MM.1S (cell line): ENCODE measurements around the gene SCAPER.

Source experiments
- DNase-seq: peaks from one replicate; pipeline ENCODE4 v3.0.0-alpha.2; 2015
- H2AFZ ChIP-seq: fragments of 300-600 bp; sonication (generic); 2 replicates; pipeline ENCODE4 v1.6.0; 2016; ENCODE audit warnings: antibody characterized with exemption, low read length
- H3F3A ChIP-seq: fragments of 300-600 bp; sonication (generic); 2 replicates; pipeline ENCODE4 v1.6.1; 2016; ENCODE audit warnings: mild to moderate bottlenecking, antibody characterized with exemption, low read length, moderate library complexity, mixed read lengths; ENCODE audit not compliant: insufficient read depth
- H3K27ac ChIP-seq: fragments of 300-600 bp; sonication (generic); 2 replicates; pipeline ENCODE4 v1.5.1; 2016; ENCODE audit warnings: mild to moderate bottlenecking, low read length
- H3K27me3 ChIP-seq: fragments of 300-600 bp; sonication (generic); replicated peaks from 2 replicates; pipeline ENCODE4 v1.6.0; 2016; ENCODE audit warnings: low read length; ENCODE audit not compliant: insufficient read depth
- H3K36me3 ChIP-seq: fragments of 300-600 bp; sonication (generic); replicated peaks from 2 replicates; pipeline ENCODE4 v1.6.1; 2016; ENCODE audit warnings: mild to moderate bottlenecking, low read length, mixed read lengths; ENCODE audit not compliant: insufficient read depth
- H3K4me1 ChIP-seq: fragments of 300-600 bp; sonication (generic); 2 replicates; pipeline ENCODE4 v1.6.1; 2016; ENCODE audit warnings: low read length, mixed read lengths
- H3K4me2 ChIP-seq: fragments of 300-600 bp; sonication (generic); 2 replicates; pipeline ENCODE4 v1.6.0; 2016; ENCODE audit warnings: low read depth, low read length
- H3K4me3 ChIP-seq: fragments of 300-600 bp; sonication (generic); 2 replicates; pipeline ENCODE4 v1.5.1; 2016; ENCODE audit warnings: low read length, mixed read lengths
- H3K79me2 ChIP-seq: fragments of 300-600 bp; sonication (generic); 2 replicates; pipeline ENCODE4 v1.6.1; 2016; ENCODE audit warnings: mixed run types, low read length, mixed read lengths
- H3K9ac ChIP-seq: fragments of 300-600 bp; sonication (generic); 2 replicates; pipeline ENCODE4 v1.6.1; 2016; ENCODE audit warnings: low read length, mixed read lengths
- H3K9me2 ChIP-seq: fragments of 300-600 bp; sonication (generic); replicated peaks from 2 replicates; pipeline ENCODE4 v1.6.1; 2016; ENCODE audit warnings: mild to moderate bottlenecking, low read length, mixed read lengths; ENCODE audit not compliant: insufficient read depth
- H3K9me3 ChIP-seq: fragments of 300-600 bp; sonication (generic); replicated peaks from 2 replicates; pipeline ENCODE4 v1.6.1; 2016; ENCODE audit warnings: mild to moderate bottlenecking, low read length, mixed read lengths; ENCODE audit not compliant: insufficient read depth
- H4K20me1 ChIP-seq: fragments of 300-600 bp; sonication (generic); 2 replicates; pipeline ENCODE4 v1.6.1; 2016; ENCODE audit warnings: mild to moderate bottlenecking, low read length, moderate library complexity, mixed read lengths; ENCODE audit not compliant: insufficient read depth
- EZH2 ChIP-seq: fragments of 300-600 bp; sonication (generic); optimal IDR thresholded peaks from 2 replicates; pipeline ENCODE3; 2017; ENCODE audit warnings: low read depth, mild to moderate bottlenecking, antibody characterized with exemption, low read length, mixed read lengths
- EZH2phosphoT487 ChIP-seq: fragments of 300-600 bp; sonication (generic); IDR thresholded peaks from 2 replicates; pipeline ENCODE4 v1.6.1; 2018; ENCODE audit warnings: antibody characterized with exemption, low read length
- TF ChIP-seq, protein P1 (sequence below): fragments of 300-600 bp; sonication (generic); IDR thresholded peaks from 2 replicates; pipeline ENCODE4 v1.5.1; 2016; ENCODE audit warnings: antibody characterized with exemption, low read length, mixed read lengths

The SCAPER gene

DNA sequence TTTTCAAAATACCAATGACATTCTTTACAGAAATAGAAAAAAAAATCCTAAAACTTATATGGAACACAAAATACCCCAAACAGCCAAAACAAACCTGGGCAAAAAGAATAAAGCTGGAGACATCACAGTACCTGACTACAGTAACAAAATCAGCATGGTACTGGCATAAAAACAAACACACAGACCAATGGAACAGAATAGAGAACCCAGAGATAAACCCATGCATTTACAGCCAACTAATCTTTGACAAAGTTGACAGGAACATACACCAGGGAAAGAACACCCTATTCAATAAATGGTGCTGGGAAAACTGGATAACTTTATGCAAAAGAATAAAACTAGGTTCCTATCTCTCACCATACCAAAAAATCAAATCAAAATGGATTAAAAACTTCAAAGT lies 36.4 kb downstream of the SCAPER start:
- H2AFZ ChIP-seq = no peak overlapping the region
- no peak overlapping the region for H3K27ac ChIP-seq
- H4K20me1 ChIP-seq = no peaks in the 10 kb centered on the region
- H3K4me1 ChIP-seq = no peaks in the 10 kb centered on the region
- H3K27me3 ChIP-seq = no peaks in the 10 kb centered on the region
- H3K9me3 ChIP-seq = no peaks in the 10 kb centered on the region
- no peak for DNase-seq
- no peaks in the 10 kb centered on the region for H3K9me2 ChIP-seq
- H3K79me2 ChIP-seq = no peaks in the 10 kb centered on the region
- TF ChIP-seq, protein P1, sequence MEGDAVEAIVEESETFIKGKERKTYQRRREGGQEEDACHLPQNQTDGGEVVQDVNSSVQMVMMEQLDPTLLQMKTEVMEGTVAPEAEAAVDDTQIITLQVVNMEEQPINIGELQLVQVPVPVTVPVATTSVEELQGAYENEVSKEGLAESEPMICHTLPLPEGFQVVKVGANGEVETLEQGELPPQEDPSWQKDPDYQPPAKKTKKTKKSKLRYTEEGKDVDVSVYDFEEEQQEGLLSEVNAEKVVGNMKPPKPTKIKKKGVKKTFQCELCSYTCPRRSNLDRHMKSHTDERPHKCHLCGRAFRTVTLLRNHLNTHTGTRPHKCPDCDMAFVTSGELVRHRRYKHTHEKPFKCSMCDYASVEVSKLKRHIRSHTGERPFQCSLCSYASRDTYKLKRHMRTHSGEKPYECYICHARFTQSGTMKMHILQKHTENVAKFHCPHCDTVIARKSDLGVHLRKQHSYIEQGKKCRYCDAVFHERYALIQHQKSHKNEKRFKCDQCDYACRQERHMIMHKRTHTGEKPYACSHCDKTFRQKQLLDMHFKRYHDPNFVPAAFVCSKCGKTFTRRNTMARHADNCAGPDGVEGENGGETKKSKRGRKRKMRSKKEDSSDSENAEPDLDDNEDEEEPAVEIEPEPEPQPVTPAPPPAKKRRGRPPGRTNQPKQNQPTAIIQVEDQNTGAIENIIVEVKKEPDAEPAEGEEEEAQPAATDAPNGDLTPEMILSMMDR = no peak
- TF ChIP-seq EZH2 = no peak
- TF ChIP-seq EZH2phosphoT487 = no peak
- no peaks in the 10 kb centered on the region for H3K36me3 ChIP-seq
- no peaks in the 10 kb centered on the region for H3F3A ChIP-seq
- no peak overlapping the region for H3K9ac ChIP-seq
- no peak overlapping the region for H3K4me2 ChIP-seq
- H3K4me3 ChIP-seq = no peak overlapping the region

DNA sequence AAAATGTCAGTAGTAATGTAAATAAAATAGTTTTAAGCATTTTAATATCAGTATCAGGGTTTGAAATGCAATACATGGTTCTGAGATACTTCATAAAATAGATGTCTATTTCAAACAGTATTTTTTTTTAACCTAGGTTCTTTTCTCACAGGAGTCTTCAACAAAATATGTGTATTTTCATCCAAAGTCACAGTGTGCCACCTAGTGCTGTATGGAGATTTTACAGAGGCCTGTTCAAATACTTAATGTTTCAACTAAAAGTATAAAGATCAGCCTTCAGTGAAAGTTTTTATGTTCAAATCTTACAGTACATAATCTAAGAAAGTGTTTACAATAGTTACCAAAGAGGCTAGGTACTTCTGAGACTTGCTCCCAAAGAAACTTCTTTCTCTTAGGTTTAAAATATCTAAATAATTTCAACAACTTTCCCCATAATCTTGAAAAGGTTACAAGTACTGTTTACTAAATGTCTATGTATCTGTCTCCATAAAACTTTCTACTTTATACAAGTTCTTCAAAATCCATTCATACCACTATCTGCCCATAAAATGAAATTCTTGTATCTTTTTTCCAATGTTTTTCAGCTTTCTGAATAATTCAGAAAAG lies 38.3 kb downstream of the SCAPER start:
- no peak overlapping the region for H2AFZ ChIP-seq
- no peaks in the 10 kb centered on the region for H3K4me1 ChIP-seq
- DNase-seq = peak; percentile 30
- no peak for TF ChIP-seq EZH2
- TF ChIP-seq, protein P1 = peak; percentile 47
- no peaks in the 10 kb centered on the region for H3K36me3 ChIP-seq
- no peak overlapping the region for H3K27ac ChIP-seq
- H3K9ac ChIP-seq = no peak overlapping the region
- H3K9me2 ChIP-seq = no peaks in the 10 kb centered on the region
- H3K27me3 ChIP-seq = no peaks in the 10 kb centered on the region
- no peaks in the 10 kb centered on the region for H3K9me3 ChIP-seq
- no peaks in the 10 kb centered on the region for H3F3A ChIP-seq
- H4K20me1 ChIP-seq = no peaks in the 10 kb centered on the region
- H3K4me2 ChIP-seq = no peak overlapping the region
- no peaks in the 10 kb centered on the region for H3K79me2 ChIP-seq
- no peak overlapping the region for H3K4me3 ChIP-seq

DNA sequence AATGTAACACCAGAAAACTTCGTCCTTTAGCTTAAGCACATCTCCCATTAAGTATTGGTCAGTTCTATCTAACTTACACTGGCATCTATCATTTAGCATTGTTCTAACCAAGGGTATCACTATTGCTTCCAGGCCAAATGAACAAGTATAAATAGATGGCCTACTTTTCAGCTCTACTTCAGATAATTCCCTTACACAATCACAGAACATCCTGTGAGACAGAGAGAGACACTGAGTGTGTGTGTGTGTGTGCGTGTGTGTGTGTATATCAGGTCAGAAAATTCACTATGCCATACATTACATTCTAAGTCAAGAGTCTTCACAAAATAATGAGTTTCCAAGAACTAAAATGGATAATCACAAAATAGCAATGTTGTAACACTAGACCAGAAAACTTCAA lies 39.1 kb downstream of the SCAPER start:
- no peaks in the 10 kb centered on the region for H3F3A ChIP-seq
- no peak overlapping the region for H3K9ac ChIP-seq
- no peaks in the 10 kb centered on the region for H3K4me1 ChIP-seq
- no peak overlapping the region for H2AFZ ChIP-seq
- TF ChIP-seq, protein P1 = no peak
- TF ChIP-seq EZH2phosphoT487 (no peak), EZH2 (no peak)
- H3K36me3 ChIP-seq = no peaks in the 10 kb centered on the region
- H3K4me2 ChIP-seq = no peak overlapping the region
- H3K9me2 ChIP-seq = no peaks in the 10 kb centered on the region
- no peaks in the 10 kb centered on the region for H3K79me2 ChIP-seq
- no peaks in the 10 kb centered on the region for H3K9me3 ChIP-seq
- DNase-seq = no peak
- no peak overlapping the region for H3K27ac ChIP-seq
- no peak overlapping the region for H3K4me3 ChIP-seq
- no peaks in the 10 kb centered on the region for H3K27me3 ChIP-seq
- no peaks in the 10 kb centered on the region for H4K20me1 ChIP-seq
